Activated CD8-positive, alpha-beta memory T cell treated with anti-CD3 and anti-CD28 coated beads, Interleukin-2, amount 10 ng/mL, durations not matched to agents 7 days and 5 days (primary cell): ENCODE data around the gene LRIT1. TPM values are rescaled to one million over a fixed set of nuclear protein-coding genes. Genes with fewer than 3 reads are reported as not detected.

Experiments used
- ATAC-seq: fragments of 150-1000 bp; cut with Tn5 transposase; one replicate; pipeline ENCODE4 v1.10.0; 2021; ENCODE audit warnings: moderate library complexity
- CTCF ChIA-PET: fragments of 350-600 bp; sonication (Branson Sonifier 250); formaldehyde crosslinking; loops from one replicate; lab custom pipeline; 2021; ENCODE audit warnings: antibody characterized with exemption; lab: Charles Lee
- DNase-seq: peaks from one replicate; pipeline ENCODE4 v3.0.0-alpha.2; 2020
- H3K27ac Mint-ChIP-seq: one replicate; pipeline ENCODE4 v1.8.0; 2021; ENCODE audit warnings: mild to moderate bottlenecking, mixed read lengths
- H3K27me3 Mint-ChIP-seq: one replicate; pipeline ENCODE4 v1.8.0; 2021; ENCODE audit warnings: mixed read lengths
- H3K36me3 Mint-ChIP-seq: one replicate; pipeline ENCODE4 v1.8.0; 2021; ENCODE audit warnings: mild to moderate bottlenecking, mixed read lengths
- H3K4me1 Mint-ChIP-seq: one replicate; pipeline ENCODE4 v1.8.0; 2021; ENCODE audit warnings: mixed read lengths
- H3K4me3 Mint-ChIP-seq: one replicate; pipeline ENCODE4 v1.8.0; 2021; ENCODE audit warnings: mild to moderate bottlenecking, moderate library complexity, mixed read lengths
- H3K9me3 Mint-ChIP-seq: one replicate; pipeline ENCODE4 v1.8.0; 2022; ENCODE audit warnings: low read depth, mixed read lengths
- total RNA-seq, 2 experiments: library from RNA; stranded (reverse); gene quantifications; one replicate each; pipeline ENCODE4 v1.2.3, GENCODE V29; 2021

Gene LRIT1
- total RNA-seq, 2 experiments from 2014 or later, result not detected

GRCh38 chr10:84263716-84264115, 22.4 kb upstream of the LRIT1 start:
- CTCF ChIA-PET, result interaction anchor here (0.9 to 11.2 kb wide), 6 partner anchors 10 to 275 kb away, joined by 3 to 238 read pairs (median 4); no protein-coding TSS in a partner anchor
- DNase-seq (no peak), ATAC-seq (no peak)
- Mint-ChIP-seq H3K9me3 (no peaks in the 10 kb centered on the region), H3K4me1 (peaks cover 19% of the 10 kb centered on the region), H3K27me3 (peaks cover 32% of the 10 kb centered on the region), H3K4me3 (no peak overlapping the region), H3K27ac (no peak overlapping the region), H3K36me3 (no peaks in the 10 kb centered on the region)

- no peak overlapping the region for H3K27ac Mint-ChIP-seq
- no peaks in the 10 kb centered on the region for H3K9me3 Mint-ChIP-seq
- no peaks in the 10 kb centered on the region for H3K36me3 Mint-ChIP-seq
- no peak overlapping the region for H3K4me3 Mint-ChIP-seq
- CTCF ChIA-PET, result interaction anchor here (11.2 kb wide), 1 partner anchor 276 kb away, joined by 238 read pairs; no protein-coding TSS in a partner anchor
- ATAC-seq (no peak), DNase-seq (no peak)
- peaks cover 9% of the 10 kb centered on the region for H3K4me1 Mint-ChIP-seq
- H3K27me3 Mint-ChIP-seq, result peaks cover 33% of the 10 kb centered on the region
Observed at GRCh38 chr10:84262190-84262956, 21.0 kb upstream of the LRIT1 start.

GRCh38 chr10:84261236-84261915, 20.0 kb upstream of the LRIT1 start:
- Mint-ChIP-seq H3K27me3 (peaks cover 39% of the 10 kb centered on the region), H3K4me3 (no peak overlapping the region), H3K27ac (no peak overlapping the region), H3K4me1 (peaks cover 10% of the 10 kb centered on the region), H3K36me3 (no peaks in the 10 kb centered on the region), H3K9me3 (no peaks in the 10 kb centered on the region)
- DNase-seq (no peak), ATAC-seq (no peak)
- CTCF ChIA-PET, result interaction anchor here (1.3 to 11.2 kb wide), 2 partner anchors 91 to 277 kb away, joined by 3 to 238 read pairs; no protein-coding TSS in a partner anchor

- Mint-ChIP-seq H3K36me3 (no peaks in the 10 kb centered on the region), H3K4me1 (peaks cover 4% of the 10 kb centered on the region), H3K27me3 (peaks cover 22% of the 10 kb centered on the region), H3K4me3 (no peak overlapping the region), H3K9me3 (no peaks in the 10 kb centered on the region), H3K27ac (no peak overlapping the region)
- no peak for ATAC-seq
- DNase-seq, result peak; percentile 29
- CTCF ChIA-PET, result interaction anchor here (1.0 to 1.5 kb wide), 2 partner anchors 9 to 279 kb away, joined by 3 to 9 read pairs; no protein-coding TSS in a partner anchor
Observed at GRCh38 chr10:84258034-84258695, 16.8 kb upstream of the LRIT1 start.

- ATAC-seq (no peak), DNase-seq (peak; percentile 25)
- H3K9me3 Mint-ChIP-seq, result no peaks in the 10 kb centered on the region
- H3K4me1 Mint-ChIP-seq, result peaks cover 4% of the 10 kb centered on the region
- H3K4me3 Mint-ChIP-seq, result no peak overlapping the region
- no peaks in the 10 kb centered on the region for H3K36me3 Mint-ChIP-seq
- CTCF ChIA-PET, result interaction anchor here (1.0 to 1.9 kb wide), 8 partner anchors 11 to 285 kb away, joined by 3 to 9 read pairs (median 4); no protein-coding TSS in a partner anchor
- H3K27me3 Mint-ChIP-seq, result peaks cover 16% of the 10 kb centered on the region
- no peak overlapping the region for H3K27ac Mint-ChIP-seq
Observed at GRCh38 chr10:84257343-84258020, 16.1 kb upstream of the LRIT1 start.

- CTCF ChIA-PET, result interaction anchor here (0.6 to 1.9 kb wide), 10 partner anchors 10 to 286 kb away, joined by 3 to 9 read pairs (median 3); no protein-coding TSS in a partner anchor
- peak; percentile 58 for DNase-seq
- H3K27ac Mint-ChIP-seq, result no peak overlapping the region
- no peaks in the 10 kb centered on the region for H3K9me3 Mint-ChIP-seq
- peaks cover 18% of the 10 kb centered on the region for H3K27me3 Mint-ChIP-seq
- H3K36me3 Mint-ChIP-seq, result no peaks in the 10 kb centered on the region
- no peak overlapping the region for H3K4me3 Mint-ChIP-seq
- ATAC-seq, result peak; percentile 45
- H3K4me1 Mint-ChIP-seq, result peaks cover 4% of the 10 kb centered on the region
Observed at GRCh38 chr10:84256510-84257342, 15.4 kb upstream of the LRIT1 start.

GRCh38 chr10:84254552-84255478, 13.5 kb upstream of the LRIT1 start:
- ATAC-seq (no peak), DNase-seq (no peak)
- Mint-ChIP-seq H3K4me3 (no peak overlapping the region), H3K27ac (no peak overlapping the region), H3K36me3 (no peaks in the 10 kb centered on the region), H3K9me3 (no peaks in the 10 kb centered on the region), H3K27me3 (peaks cover 12% of the 10 kb centered on the region), H3K4me1 (peaks cover 4% of the 10 kb centered on the region)
- CTCF ChIA-PET, result interaction anchor here (0.9 to 1.3 kb wide), 3 partner anchors 9 to 283 kb away, joined by 3 to 5 read pairs (median 4); no protein-coding TSS in a partner anchor

- CTCF ChIA-PET, result interaction anchor here (1.1 kb wide), 1 partner anchor 288 kb away, joined by 3 read pairs; no protein-coding TSS in a partner anchor
- no peak overlapping the region for H3K4me3 Mint-ChIP-seq
- no peaks in the 10 kb centered on the region for H3K9me3 Mint-ChIP-seq
- H3K27me3 Mint-ChIP-seq, result peaks cover 6% of the 10 kb centered on the region
- DNase-seq (no peak), ATAC-seq (no peak)
- no peaks in the 10 kb centered on the region for H3K36me3 Mint-ChIP-seq
- H3K27ac Mint-ChIP-seq, result no peak overlapping the region
- no peaks in the 10 kb centered on the region for H3K4me1 Mint-ChIP-seq
Observed at GRCh38 chr10:84248794-84249193, 7.4 kb upstream of the LRIT1 start.

GRCh38 chr10:84247496-84247895, 6.2 kb upstream of the LRIT1 start:
- Mint-ChIP-seq H3K4me1 (no peaks in the 10 kb centered on the region), H3K27ac (no peak overlapping the region), H3K9me3 (no peaks in the 10 kb centered on the region), H3K27me3 (peaks cover 6% of the 10 kb centered on the region), H3K36me3 (no peaks in the 10 kb centered on the region), H3K4me3 (no peak overlapping the region)
- ATAC-seq, result no peak
- no peak for DNase-seq
- CTCF ChIA-PET, result interaction anchor here (0.6 to 1.2 kb wide), 2 partner anchors 9 to 288 kb away, joined by 3 read pairs; no protein-coding TSS in a partner anchor

GRCh38 chr10:84244651-84245270, 3.4 kb upstream of the LRIT1 start, which contains the start of gene RGR:
RGR (plus strand) TSS chr10:84245053; CDS start chr10:84245091, 38 bp downstream.
- peaks cover 3% of the 10 kb centered on the region for H3K27me3 Mint-ChIP-seq
- DNase-seq (no peak), ATAC-seq (no peak)
- no peaks in the 10 kb centered on the region for H3K4me1 Mint-ChIP-seq
- no peaks in the 10 kb centered on the region for H3K9me3 Mint-ChIP-seq
- no peaks in the 10 kb centered on the region for H3K36me3 Mint-ChIP-seq
- H3K27ac Mint-ChIP-seq, result no peak within 1 kb of the TSS
- no peak within 1 kb of the TSS for H3K4me3 Mint-ChIP-seq
- CTCF ChIA-PET, result interaction anchor here (1.1 kb wide), 1 partner anchor 10 kb away, joined by 3 read pairs; no protein-coding TSS in a partner anchor

- Mint-ChIP-seq H3K4me1 (no peaks in the 10 kb centered on the region), H3K4me3 (no peak overlapping the region), H3K9me3 (no peaks in the 10 kb centered on the region), H3K27me3 (peaks cover 7% of the 10 kb centered on the region), H3K27ac (no peak overlapping the region), H3K36me3 (no peaks in the 10 kb centered on the region)
- ATAC-seq (no peak), DNase-seq (no peak)
- CTCF ChIA-PET, result no interaction called here
Observed at GRCh38 chr10:84243759-84244158, 2.4 kb upstream of the LRIT1 start.
